ENCODE results near the gene DUSP7. TPM values are rescaled to one million over a fixed set of nuclear protein-coding genes. Genes with fewer than 3 reads are reported as not detected.
"Not testable (repeated sequence)": the region's sequence is repeated elsewhere in the genome, so short reads cannot be mapped to it uniquely, and the experiment has no call there.

The DUSP7 gene
- total RNA-seq, 1 donor from 2014 or later: 34.0 TPM

GRCh38 chr3:52041118-52041731 lies 15.1 kb downstream of the DUSP7 start:
- no peaks in the 10 kb centered on the region for H3K9me3 Mint-ChIP-seq
- no peak overlapping the region for H3K27ac Mint-ChIP-seq
- DNase-seq: no peak
- no peak overlapping the region for H3K4me3 Mint-ChIP-seq
- H3K27me3 Mint-ChIP-seq: peaks cover 6% of the 10 kb centered on the region
- intact Hi-C loops (cut with micrococcal nuclease): no loop called here
- H3K4me1 Mint-ChIP-seq: peaks cover 2% of the 10 kb centered on the region
- H3K36me3 Mint-ChIP-seq (ENCODE audit: low read depth): no peaks in the 10 kb centered on the region

DNA sequence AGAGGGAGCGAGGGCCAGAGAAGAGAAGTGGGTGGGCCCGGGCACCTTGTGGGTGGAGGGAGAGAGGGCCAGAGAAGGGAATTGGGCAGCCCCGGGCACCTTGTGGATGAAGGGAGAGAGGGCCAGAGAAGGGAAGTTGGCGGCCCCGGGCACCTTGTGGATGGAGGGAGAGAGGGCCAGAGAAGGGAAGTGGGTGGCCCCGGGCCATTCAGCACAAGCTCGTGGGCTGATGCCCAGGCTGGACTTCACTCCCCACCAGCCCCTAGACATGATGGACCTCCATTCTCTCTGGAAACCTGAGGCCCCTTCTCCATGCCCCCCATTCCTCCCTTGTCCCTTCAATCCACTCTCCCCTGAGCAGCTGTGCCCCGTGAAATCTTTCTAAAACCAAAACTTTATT lies 15.8 kb downstream of the DUSP7 start:
- intact Hi-C loops (cut with micrococcal nuclease): no loop called here
- DNase-seq: no peak
- peaks cover 2% of the 10 kb centered on the region for H3K4me1 Mint-ChIP-seq
- H3K9me3 Mint-ChIP-seq: no peaks in the 10 kb centered on the region
- H3K36me3 Mint-ChIP-seq (ENCODE audit: low read depth): no peaks in the 10 kb centered on the region
- H3K4me3 Mint-ChIP-seq: no peak overlapping the region
- H3K27me3 Mint-ChIP-seq: peaks cover 6% of the 10 kb centered on the region
- no peak overlapping the region for H3K27ac Mint-ChIP-seq

- Mint-ChIP-seq H3K4me1 (peaks cover 2% of the 10 kb centered on the region), H3K36me3 (ENCODE audit: low read depth) (no peaks in the 10 kb centered on the region), H3K27me3 (peaks cover 6% of the 10 kb centered on the region), H3K4me3 (no peak overlapping the region), H3K9me3 (no peaks in the 10 kb centered on the region), H3K27ac (no peak overlapping the region)
- intact Hi-C loops (cut with micrococcal nuclease): no loop called here
- no peak for DNase-seq
These were observed 16.5 kb downstream of the DUSP7 start for GRCh38 chr3:52039846-52040245.

- DNase-seq: no peak
- H3K4me1 Mint-ChIP-seq: peaks cover 2% of the 10 kb centered on the region
- H3K27ac Mint-ChIP-seq: no peak overlapping the region
- no peaks in the 10 kb centered on the region for H3K9me3 Mint-ChIP-seq
- H3K4me3 Mint-ChIP-seq: no peak overlapping the region
- H3K36me3 Mint-ChIP-seq (ENCODE audit: low read depth): no peaks in the 10 kb centered on the region
- intact Hi-C loops (cut with micrococcal nuclease): no loop called here
- H3K27me3 Mint-ChIP-seq: peaks cover 6% of the 10 kb centered on the region
These were observed 16.9 kb downstream of the DUSP7 start for GRCh38 chr3:52039426-52039825.

GRCh38 chr3:52038227-52038626 lies 18.1 kb downstream of the DUSP7 start:
- Mint-ChIP-seq H3K4me1 (peaks cover 2% of the 10 kb centered on the region), H3K27me3 (peaks cover 6% of the 10 kb centered on the region), H3K36me3 (ENCODE audit: low read depth) (no peaks in the 10 kb centered on the region), H3K27ac (no peak overlapping the region), H3K4me3 (no peak overlapping the region), H3K9me3 (no peaks in the 10 kb centered on the region)
- no peak for DNase-seq
- intact Hi-C loops (cut with micrococcal nuclease): no loop called here

DNA sequence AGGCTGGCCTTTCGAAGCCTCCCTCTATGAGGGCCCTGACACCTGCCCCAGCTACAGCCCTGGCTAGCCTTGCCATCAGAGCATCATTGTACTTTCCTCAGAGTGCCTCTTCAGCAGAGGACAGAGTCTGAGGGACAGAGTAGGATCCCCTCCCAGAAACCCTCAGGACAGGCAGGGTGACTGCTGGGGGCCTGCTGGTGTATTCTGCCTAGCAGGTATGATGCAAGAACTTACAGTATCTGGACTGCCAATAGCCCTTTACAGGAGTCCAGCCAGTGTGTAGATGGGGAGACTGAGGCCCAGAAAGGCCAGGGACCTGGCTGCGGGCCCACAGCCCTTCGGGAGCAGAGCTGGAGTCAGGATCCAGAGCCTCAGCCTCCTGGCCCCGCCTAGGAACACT lies 19.1 kb downstream of the DUSP7 start:
- Mint-ChIP-seq H3K36me3 (ENCODE audit: low read depth) (no peaks in the 10 kb centered on the region), H3K4me1 (peaks cover 2% of the 10 kb centered on the region), H3K27ac (no peak overlapping the region), H3K9me3 (no peaks in the 10 kb centered on the region), H3K27me3 (peaks cover 5% of the 10 kb centered on the region), H3K4me3 (no peak overlapping the region)
- no peak for DNase-seq
- intact Hi-C loops (cut with micrococcal nuclease): no loop called here

- H3K27me3 Mint-ChIP-seq: peaks cover 2% of the 10 kb centered on the region
- H3K4me1 Mint-ChIP-seq: no peaks in the 10 kb centered on the region
- no peak overlapping the region for H3K4me3 Mint-ChIP-seq
These were observed 19.5 kb downstream of the DUSP7 start for GRCh38 chr3:52036829-52037228.

GRCh38 chr3:52036222-52036694 lies 20.1 kb downstream of the DUSP7 start:
- Mint-ChIP-seq H3K9me3 (no peaks in the 10 kb centered on the region), H3K4me1 (no peaks in the 10 kb centered on the region), H3K27ac (no peak overlapping the region), H3K4me3 (no peak overlapping the region), H3K27me3 (no peaks in the 10 kb centered on the region), H3K36me3 (ENCODE audit: low read depth) (no peaks in the 10 kb centered on the region)
- intact Hi-C loops (cut with micrococcal nuclease): no loop called here
- no peak for DNase-seq

More at GRCh38 chr3:52036829-52037228, 19.5 kb downstream of the DUSP7 start:
- Mint-ChIP-seq H3K9me3 (no peaks in the 10 kb centered on the region), H3K36me3 (ENCODE audit: low read depth) (no peaks in the 10 kb centered on the region), H3K27ac (no peak overlapping the region)
- DNase-seq: peak; percentile 66
- intact Hi-C loops (cut with micrococcal nuclease): no loop called here

GRCh38 chr3:52034651-52035050 lies 21.7 kb downstream of the DUSP7 start:
- Mint-ChIP-seq H3K4me1 (no peaks in the 10 kb centered on the region), H3K36me3 (ENCODE audit: low read depth) (no peaks in the 10 kb centered on the region), H3K4me3 (no peak overlapping the region), H3K27ac (no peak overlapping the region), H3K27me3 (no peaks in the 10 kb centered on the region), H3K9me3 (no peaks in the 10 kb centered on the region)
- intact Hi-C loops (cut with micrococcal nuclease): no loop called here
- DNase-seq: no peak

DNA sequence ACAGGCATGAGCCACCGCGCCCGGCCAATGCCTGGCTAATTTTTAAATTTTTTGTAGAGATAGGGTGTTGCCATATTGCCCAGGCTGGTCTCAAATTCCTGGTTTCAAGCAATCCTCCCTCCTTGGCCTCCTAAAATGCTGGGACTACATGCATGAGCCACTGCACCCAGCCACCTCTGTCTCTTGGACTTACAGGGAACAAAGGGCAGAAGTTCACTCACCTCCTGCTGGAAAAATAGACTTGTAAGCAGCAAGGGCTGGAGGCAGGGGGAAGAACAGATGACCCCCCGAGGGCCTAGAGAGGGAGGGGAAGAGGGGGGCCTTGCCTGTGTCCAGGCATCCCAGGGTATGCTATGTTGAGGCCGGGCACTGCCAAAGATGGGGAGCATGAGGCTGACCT lies 22.2 kb downstream of the DUSP7 start:
- Mint-ChIP-seq H3K27ac (no peak overlapping the region), H3K27me3 (no peaks in the 10 kb centered on the region), H3K9me3 (no peaks in the 10 kb centered on the region)

GRCh38 chr3:52033748-52034147 lies 22.6 kb downstream of the DUSP7 start:
- H3K4me1 Mint-ChIP-seq; H3K4me3 Mint-ChIP-seq; H3K36me3 Mint-ChIP-seq (ENCODE audit: low read depth): not testable (repeated sequence)

More for the DNA sequence above, 22.2 kb downstream of the DUSP7 start:
- intact Hi-C loops (cut with micrococcal nuclease): no loop called here
- no peaks in the 10 kb centered on the region for H3K36me3 Mint-ChIP-seq (ENCODE audit: low read depth)
- H3K4me3 Mint-ChIP-seq: no peak overlapping the region
- H3K4me1 Mint-ChIP-seq: no peaks in the 10 kb centered on the region
- no peak for DNase-seq

DNA sequence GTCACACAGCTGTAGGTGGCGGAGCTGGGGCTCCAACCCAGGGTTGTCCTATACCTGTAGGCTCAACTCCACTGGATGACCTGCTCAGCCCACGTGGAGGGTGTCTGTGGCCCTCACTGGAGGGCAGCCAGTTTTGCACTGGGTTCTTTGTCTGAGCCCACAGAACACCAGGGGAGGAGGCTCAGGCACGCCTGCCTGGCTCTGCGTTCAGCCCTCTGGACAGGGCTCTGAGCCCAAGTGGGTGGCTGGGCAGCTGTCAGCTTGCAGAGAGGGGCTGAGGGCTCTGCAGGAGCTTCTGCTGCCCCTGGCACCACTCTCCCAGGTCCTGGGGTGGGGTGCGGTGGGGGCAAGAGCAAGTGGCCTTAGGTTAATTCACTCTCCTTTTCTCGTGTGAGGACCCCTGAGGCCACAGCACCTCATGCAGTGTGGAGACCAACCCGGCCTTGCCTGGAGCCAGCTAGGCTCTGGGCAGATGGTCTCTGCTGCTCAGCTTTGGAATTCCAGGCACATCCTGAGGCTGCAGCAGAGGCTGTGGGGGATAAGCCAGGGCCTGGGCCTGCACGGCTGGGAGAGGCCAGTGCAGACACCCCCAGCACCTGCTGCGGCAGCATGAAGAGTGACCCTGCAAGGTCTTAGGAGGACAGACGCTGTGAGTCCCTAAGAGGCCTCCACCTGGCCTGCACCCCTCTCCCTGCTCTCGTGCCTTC lies 23.5 kb downstream of the DUSP7 start:
- no peak overlapping the region for H3K27ac Mint-ChIP-seq
- intact Hi-C loops (cut with micrococcal nuclease): no loop called here

More at GRCh38 chr3:52033748-52034147, 22.6 kb downstream of the DUSP7 start:
- H3K27me3 Mint-ChIP-seq; DNase-seq; intact Hi-C loops (cut with micrococcal nuclease); H3K9me3 Mint-ChIP-seq; H3K27ac Mint-ChIP-seq: not testable (repeated sequence)

DNA sequence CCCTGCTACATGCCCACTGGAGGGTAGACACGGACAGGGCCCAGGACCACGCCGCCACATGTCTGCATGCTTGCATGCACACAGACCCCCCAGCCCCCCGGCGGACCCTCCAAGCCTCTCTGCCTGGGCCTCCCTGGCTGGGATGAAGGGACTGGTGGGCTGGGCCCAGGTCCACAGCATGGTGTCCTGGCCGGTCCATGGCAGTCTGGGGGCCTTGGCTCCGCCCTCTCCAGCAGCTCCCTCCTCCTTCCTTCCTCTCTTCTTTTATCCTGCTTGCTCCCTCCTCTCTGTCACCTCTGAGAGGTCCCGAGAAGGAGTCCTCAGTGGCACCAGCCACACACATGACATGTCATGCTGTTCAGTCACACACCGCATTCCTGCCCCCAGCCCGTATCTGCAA lies 24.5 kb downstream of the DUSP7 start:
- no peak for DNase-seq
- no peaks in the 10 kb centered on the region for H3K4me1 Mint-ChIP-seq
- no peaks in the 10 kb centered on the region for H3K27me3 Mint-ChIP-seq
- no peaks in the 10 kb centered on the region for H3K9me3 Mint-ChIP-seq
- H3K4me3 Mint-ChIP-seq: no peak overlapping the region
- no peak overlapping the region for H3K27ac Mint-ChIP-seq
- intact Hi-C loops (cut with micrococcal nuclease): no loop called here
- H3K36me3 Mint-ChIP-seq (ENCODE audit: low read depth): no peaks in the 10 kb centered on the region

More for the DNA sequence above, 23.5 kb downstream of the DUSP7 start:
- Mint-ChIP-seq H3K4me1 (no peaks in the 10 kb centered on the region), H3K36me3 (ENCODE audit: low read depth) (no peaks in the 10 kb centered on the region), H3K27me3 (no peaks in the 10 kb centered on the region), H3K4me3 (no peak overlapping the region), H3K9me3 (no peaks in the 10 kb centered on the region)
- no peak for DNase-seq

GRCh38 chr3:52030714-52031310 lies 25.6 kb downstream of the DUSP7 start:
- H3K4me1 Mint-ChIP-seq: no peaks in the 10 kb centered on the region
- no peak overlapping the region for H3K27ac Mint-ChIP-seq
- H3K9me3 Mint-ChIP-seq: no peaks in the 10 kb centered on the region
- intact Hi-C loops (cut with micrococcal nuclease): no loop called here
- no peaks in the 10 kb centered on the region for H3K36me3 Mint-ChIP-seq (ENCODE audit: low read depth)
- no peaks in the 10 kb centered on the region for H3K27me3 Mint-ChIP-seq
- no peak overlapping the region for H3K4me3 Mint-ChIP-seq
- no peak for DNase-seq

All from activated CD4-positive, alpha-beta T cell treated with anti-CD3 and anti-CD28 coated beads, Interleukin-2, amount 10 ng/mL, durations not matched to agents 24 days and 14 days (primary cell).